HG03520 (cell line): ENCODE measurements around the gene PEX11A.
"Not testable (repeated sequence)": the region's sequence is repeated elsewhere in the genome, so short reads cannot be mapped to it uniquely, and the experiment has no call there.

ENCODE experiments used
- ATAC-seq: cut with Tn5 transposase; IDR thresholded peaks from one replicate; pipeline ENCODE4 v1.9.1; 2021; ENCODE audit warnings: mild to moderate bottlenecking, moderate library complexity; ENCODE audit not compliant: unreplicated experiment

The PEX11A gene, protein sequence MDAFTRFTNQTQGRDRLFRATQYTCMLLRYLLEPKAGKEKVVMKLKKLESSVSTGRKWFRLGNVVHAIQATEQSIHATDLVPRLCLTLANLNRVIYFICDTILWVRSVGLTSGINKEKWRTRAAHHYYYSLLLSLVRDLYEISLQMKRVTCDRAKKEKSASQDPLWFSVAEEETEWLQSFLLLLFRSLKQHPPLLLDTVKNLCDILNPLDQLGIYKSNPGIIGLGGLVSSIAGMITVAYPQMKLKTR

GRCh38 chr15:89690276-89691218, at the start of gene PEX11A, which contains the start of gene WDR93:
PEX11A (minus strand) TSS chr15:89690754; CDS start chr15:89690632, 122 bp downstream.
WDR93 (plus strand) TSS chr15:89690811; CDS start chr15:89701747, 10,936 bp downstream.
- ATAC-seq = peak; percentile 82

GRCh38 chr15:89740137-89740536, 49.6 kb upstream of the PEX11A start:
- ATAC-seq = no peak

- ATAC-seq = no peak
Measured at GRCh38 chr15:89735773-89736172, 45.2 kb upstream of the PEX11A start.

DNA sequence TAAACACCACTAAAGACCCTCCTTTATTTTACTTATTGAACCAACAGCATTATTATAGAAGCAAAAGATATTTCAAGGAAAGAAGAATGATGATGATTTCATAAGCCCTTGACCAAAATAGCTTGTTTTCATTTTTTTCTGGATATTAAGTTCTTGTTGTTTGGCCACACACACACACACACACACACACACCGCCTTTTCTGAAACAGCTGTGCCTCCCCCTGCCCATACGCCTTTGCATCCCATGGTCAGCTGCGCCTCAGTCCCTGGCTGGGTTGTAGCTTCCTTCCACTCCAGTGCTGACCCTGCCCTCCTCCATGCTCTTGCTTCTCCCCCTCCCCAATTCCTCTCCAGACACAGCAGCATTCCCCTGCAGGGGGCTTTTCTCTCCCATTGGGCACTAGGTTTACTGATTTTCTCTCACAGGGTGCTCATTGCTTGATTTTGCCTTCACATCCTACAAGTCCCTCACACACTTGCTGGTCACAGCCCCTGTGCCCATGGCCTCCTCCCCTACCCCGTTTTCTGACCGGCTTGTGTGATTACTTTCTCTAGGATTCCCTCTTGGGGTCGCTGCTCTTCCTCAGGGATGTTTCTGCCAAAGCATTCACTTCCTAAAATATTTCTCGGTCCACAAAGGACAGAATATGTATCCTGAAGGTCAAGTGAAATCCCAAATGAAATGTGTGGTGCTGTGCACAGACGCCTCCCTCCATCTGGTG, 42.1 kb upstream of the PEX11A start:
- ATAC-seq = no peak

DNA sequence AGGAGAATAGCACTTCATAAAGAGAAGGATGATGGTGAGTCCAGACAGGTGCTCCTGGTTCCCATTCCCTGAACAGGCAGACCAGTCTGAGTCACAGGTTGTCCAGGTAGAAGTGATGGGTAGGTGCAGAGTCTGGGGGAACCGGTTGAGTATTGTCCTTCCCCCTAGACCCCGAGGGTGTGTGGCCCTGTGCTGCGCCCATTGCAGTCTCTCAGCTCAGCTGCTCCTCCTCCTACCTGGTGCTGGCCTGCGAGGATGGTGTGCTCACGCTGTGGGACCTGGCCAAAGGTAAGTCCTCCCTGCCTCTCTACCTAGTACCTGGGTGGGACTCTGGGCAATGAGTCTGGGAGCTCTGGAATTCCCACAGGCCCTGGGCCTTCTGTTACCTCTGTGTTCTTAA, 40.7 kb upstream of the PEX11A start:
- no peak for ATAC-seq

GRCh38 chr15:89728254-89728653, 37.7 kb upstream of the PEX11A start:
- ATAC-seq = no peak

- no peak for ATAC-seq
Measured at GRCh38 chr15:89725064-89725463, 34.5 kb upstream of the PEX11A start.

DNA sequence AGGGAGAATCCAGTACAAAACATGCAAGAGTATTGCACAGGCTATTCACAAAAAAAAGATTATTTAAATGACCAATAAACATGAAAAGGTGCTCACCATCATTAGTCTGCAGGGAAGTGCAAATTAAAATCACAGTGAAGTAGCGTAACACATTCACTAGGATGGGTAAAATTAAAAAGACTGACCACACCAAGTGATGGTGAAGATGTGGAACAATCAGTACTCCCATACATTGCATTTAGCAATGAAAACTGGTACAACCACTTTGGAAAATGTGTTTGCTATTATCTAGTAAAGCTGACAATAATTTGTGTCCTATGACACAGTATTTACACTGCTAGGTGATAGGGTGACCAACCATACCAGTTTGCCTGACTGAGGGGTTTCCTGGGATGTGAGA, 34.1 kb upstream of the PEX11A start:
- ATAC-seq = no peak

GRCh38 chr15:89723031-89723430, 32.5 kb upstream of the PEX11A start:
- no peak for ATAC-seq

- ATAC-seq = no peak
Measured at GRCh38 chr15:89714775-89715174, 24.2 kb upstream of the PEX11A start.

DNA sequence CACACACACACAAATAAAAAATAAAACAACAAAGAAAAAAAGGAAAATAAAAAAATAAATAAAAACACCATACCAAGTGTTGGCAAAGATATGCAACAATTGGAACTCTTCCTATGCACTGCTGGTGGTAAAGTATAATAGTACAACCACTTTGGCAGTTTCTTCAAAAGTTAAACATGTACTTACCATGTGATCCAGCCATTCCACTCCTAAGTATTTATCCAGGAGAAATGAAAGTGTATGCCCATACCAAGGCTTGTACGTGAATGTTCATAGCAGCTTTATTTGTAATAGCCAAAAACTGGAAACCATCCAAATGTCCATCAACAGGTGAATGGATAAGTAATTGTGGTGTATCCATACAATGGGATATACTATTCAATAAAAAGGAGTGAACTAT, 17.0 kb upstream of the PEX11A start:
- no peak for ATAC-seq

DNA sequence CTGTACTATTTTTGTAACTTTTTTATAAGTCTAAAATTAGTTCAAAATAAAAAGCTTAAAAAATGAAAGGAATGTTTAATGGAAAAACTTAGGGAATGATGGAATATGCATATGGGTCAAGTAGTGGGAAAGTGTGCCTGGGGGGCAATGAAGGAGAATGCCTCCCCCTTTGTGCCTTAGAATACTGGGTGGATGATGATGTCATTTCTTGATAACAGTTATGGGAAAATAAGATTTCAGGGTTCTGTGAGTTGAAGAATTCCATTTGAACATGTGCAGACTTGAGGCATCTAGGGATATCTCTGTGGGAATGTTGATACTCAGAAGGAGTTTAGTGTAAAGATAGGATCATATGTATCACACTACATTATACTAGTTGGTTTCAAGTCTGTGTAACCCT, 13.9 kb upstream of the PEX11A start:
- ATAC-seq = no peak

GRCh38 chr15:89695198-89695597, 4.6 kb upstream of the PEX11A start:
- no peak for ATAC-seq

DNA sequence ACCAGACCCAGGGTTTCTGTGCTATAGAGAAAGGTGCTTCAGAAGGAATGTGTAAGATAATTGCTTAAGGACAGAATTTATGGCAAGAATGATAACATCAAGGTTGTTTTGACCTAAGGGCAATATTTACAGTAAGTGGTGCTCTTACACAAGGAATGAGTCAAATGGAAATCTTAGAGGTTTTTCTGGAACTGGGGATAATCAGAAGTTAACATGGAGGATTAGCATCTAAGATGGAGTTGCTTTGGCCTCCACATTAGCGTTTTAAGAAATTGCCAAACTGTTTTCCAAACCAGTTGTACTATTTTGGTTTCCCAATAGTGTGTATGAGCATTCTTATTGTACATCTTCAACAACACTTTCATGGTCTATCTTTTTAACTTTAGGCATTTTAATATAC, 3.1 kb upstream of the PEX11A start:
- no peak for ATAC-seq

GRCh38 chr15:89693091-89693490, 2.5 kb upstream of the PEX11A start:
- ATAC-seq = no peak

- not testable (repeated sequence) for ATAC-seq
Measured at GRCh38 chr15:89689930-89690275, 651 bp downstream of the PEX11A start.

- no peak for ATAC-seq
Measured at GRCh38 chr15:89686522-89686921, 4.0 kb downstream of the PEX11A start.

GRCh38 chr15:89685995-89686394, 4.6 kb downstream of the PEX11A start:
- ATAC-seq = no peak

DNA sequence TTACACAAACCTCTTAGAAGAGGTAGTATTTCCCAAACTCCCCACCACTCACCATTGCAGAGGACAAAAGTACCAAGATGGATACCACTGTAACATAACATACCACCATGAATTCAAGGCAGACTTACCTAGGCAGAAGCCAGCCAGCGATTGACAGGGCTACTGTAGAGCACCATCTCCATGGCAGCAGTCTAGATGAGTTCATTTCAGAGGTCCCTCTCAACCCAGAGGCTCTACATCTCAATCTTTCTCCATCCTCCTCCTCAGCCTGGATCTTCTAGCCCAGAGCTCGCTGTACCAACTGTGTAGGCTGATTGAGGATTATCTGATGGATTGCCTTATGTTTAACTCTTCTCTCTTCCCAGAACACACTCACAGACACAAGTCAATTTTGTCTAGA, 9.4 kb downstream of the PEX11A start:
- no peak for ATAC-seq

DNA sequence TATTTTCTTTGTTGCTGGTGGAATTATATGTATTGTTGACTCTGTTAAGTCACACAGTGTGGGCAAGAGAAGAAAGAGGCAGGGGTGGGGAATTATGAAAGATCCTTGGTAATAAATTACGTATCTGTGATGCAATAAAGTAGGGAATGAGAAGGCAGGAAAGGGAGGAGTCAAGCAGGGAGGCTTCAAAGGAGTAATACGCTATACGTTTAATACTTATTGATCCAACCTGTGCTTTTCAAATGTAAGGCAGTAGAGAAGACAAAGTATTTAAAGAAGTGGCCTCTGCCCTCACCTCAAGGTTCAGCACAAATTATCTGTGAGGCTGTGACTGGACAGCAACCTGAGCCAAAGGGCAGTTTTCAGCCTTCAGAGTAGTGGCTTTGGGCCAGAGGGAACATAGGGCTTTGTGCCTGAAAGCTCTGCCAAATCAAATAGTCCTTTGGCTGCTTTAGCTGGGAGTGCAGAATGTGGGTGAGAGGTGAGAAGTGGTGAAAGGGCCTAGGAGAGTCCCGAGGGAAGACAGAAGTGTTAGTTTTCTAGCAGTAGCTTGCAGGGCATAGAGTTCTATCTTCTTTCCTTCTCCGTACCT, 10.2 kb downstream of the PEX11A start:
- no peak for ATAC-seq

DNA sequence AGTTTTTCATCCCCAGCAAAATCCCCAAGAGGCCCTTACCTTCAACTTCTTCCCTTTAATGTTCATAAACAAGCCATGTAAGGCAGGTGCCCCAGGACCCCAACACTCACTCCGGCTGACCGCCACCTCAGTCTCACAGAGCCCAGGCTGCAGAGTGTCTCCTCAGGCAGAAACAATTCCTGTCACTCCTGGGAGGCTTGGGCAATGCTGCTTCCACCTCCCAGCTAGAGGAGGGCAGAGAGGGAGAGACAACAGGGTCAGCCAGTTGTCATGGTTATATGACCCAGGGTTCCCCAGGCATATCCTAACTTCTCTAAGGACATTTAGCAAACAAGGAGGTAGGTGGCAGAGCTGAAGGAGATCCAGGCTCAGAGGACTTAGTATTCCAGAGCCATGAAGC, 11.3 kb downstream of the PEX11A start, which contains the start of gene PLIN1:
PLIN1 (minus strand) TSS at position 156 of the 400 bp plus-strand sequence. CDS start 1,878 bp downstream, outside the sequence.
- ATAC-seq = no peak
